ENCODE measurements around the gene ROR1. TPM values are rescaled to one million over a fixed set of nuclear protein-coding genes. Genes with fewer than 3 reads are reported as not detected.

ROR1 gene
- total and polyA plus RNA-seq, 2 of the 13 experiments (the other 11 are each of a cell fraction or from before 2014, with no cell fraction given), result 0.58 to 2.3 TPM

DNA sequence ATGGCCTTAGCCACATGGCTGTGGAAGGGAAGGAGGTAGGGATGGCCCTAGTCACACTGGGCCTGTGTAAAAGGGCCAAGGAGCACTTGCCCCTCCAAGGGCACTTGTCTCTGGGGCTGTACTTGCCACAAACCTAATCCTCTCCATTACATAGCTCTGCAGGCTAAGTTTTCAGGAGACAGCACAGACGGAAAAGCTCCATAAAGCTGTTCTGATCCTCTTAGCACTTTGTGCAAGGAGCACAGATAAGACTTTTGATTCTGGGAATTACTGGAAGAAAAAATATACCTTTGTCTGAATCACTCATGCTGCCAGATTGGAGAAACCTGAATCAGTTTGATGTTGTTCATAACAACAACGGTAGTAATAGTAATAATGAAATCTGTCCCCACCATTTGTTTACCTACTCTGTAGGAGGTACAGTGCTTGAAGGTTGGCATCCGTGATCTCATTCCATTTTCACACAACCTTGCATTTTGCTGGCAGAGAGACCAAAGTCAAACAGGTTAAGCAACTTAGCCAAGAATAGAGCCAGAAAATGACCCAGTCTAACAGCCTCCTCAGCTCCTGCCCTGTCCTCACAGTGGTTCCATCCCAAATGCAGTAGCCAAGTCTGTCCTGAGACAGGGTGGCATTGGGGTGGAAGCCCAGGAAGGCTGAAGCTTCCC is 207.1 kb downstream of the ROR1 start:
- FAIRE-seq (no peak), DNase-seq (ENCODE audit: low spot score) (no peak), ATAC-seq (no peak)
- no peak overlapping the region for H3K4me2 ChIP-seq (ENCODE audit: low read depth, low read length)
- no peaks in the 10 kb centered on the region for H3K79me2 ChIP-seq (ENCODE audit: insufficient read depth, low read length)
- POLR2A ChIA-PET, result no interaction called here
- H3K27ac ChIP-seq (ENCODE audit: extremely low read length, insufficient read depth, low read length), result no peak overlapping the region
- H3K36me3 ChIP-seq (replicated peaks in 1 of 2; ENCODE audit: control insufficient read depth in 1 of 2, insufficient read depth in 2 of 2, low read length in 2 of 2), result no peaks in the 10 kb centered on the region
- BruUV-seq (replicated peaks), result no TSS peak
- in situ Hi-C loops (cut with HindIII; ENCODE audit: extremely low pct_ligation_motif_present, low pct_unique_long_range_greater_than_20kb), result no loop called here
- intact Hi-C loops (cut with micrococcal nuclease; ENCODE audit: unreplicated experiment), result no loop called here
- H2AFZ ChIP-seq (ENCODE audit: low read length), result no peak overlapping the region
- no peak overlapping the region for H3K9ac ChIP-seq (ENCODE audit: insufficient read depth, low read depth, low read length)
- no peaks in the 10 kb centered on the region for H4K20me1 ChIP-seq (ENCODE audit: insufficient read depth, low read length)
- no peaks in the 10 kb centered on the region for H3K4me1 ChIP-seq (ENCODE audit: insufficient read depth, low read length)
- no peak overlapping the region for H3K4me3 ChIP-seq (replicated peaks in 1 of 3; ENCODE audit: insufficient read depth in 1 of 3, low read depth in 2 of 3, low read length in 3 of 3)
- H3K27me3 ChIP-seq (ENCODE audit: control insufficient read depth in 1 of 2, insufficient read depth in 2 of 2, low read length in 2 of 2), result no peaks in the 10 kb centered on the region
- WGBS (ENCODE audit: low lambda C conversion rate), result 40% methylated on average over 3 of the region's 3 CpGs
- no peaks in the 10 kb centered on the region for H3K9me3 ChIP-seq (ENCODE audit: low read length)
- CTCF ChIA-PET (ENCODE audit: low intra/inter-chr PET ratio, low total read pairs), result no interaction called here
- TF ChIP-seq SOX13 (IDR thresholded peaks at IDR 0.05) (no peak), SOX13 (CRISPR knock-in tag; conservative IDR thresholded peaks at IDR 0.05 in 1 of 2, IDR thresholded peaks at IDR 0.05 in 1 of 2) (no peak), ZBTB14 (CRISPR knock-in tag; IDR thresholded peaks at IDR 0.05) (no peak), RBM22 (optimal IDR thresholded peaks at IDR 0.05; ENCODE audit: low read length) (no peak), CEBPG (CRISPR knock-in tag; IDR thresholded peaks at IDR 0.05) (no peak), HNRNPL (IDR thresholded peaks at IDR 0.05; ENCODE audit: low read depth, low read length) (no peak)

DNA sequence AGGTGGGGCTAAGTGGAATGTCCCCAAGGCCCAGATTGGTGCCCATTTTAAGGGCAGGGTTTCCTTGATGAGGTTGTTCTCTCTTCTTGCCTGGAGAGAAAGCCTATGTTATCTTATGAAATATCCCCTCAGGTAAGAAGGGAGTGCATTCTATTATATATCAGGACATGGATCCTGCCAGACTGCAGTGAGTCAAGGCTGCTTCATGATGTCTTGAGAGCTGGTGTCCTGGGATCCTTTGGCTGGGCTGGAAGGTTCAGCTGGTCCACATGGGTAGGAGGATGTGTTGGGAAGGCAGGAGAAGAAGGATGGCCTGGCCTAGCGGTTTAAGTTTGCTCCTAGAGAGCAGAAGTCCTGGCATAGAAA is 207.6 kb downstream of the ROR1 start:
- no peak overlapping the region for H3K27ac ChIP-seq (ENCODE audit: extremely low read length, insufficient read depth, low read length)

More for the DNA sequence above, 207.6 kb downstream of the ROR1 start:
- no peaks in the 10 kb centered on the region for H3K4me1 ChIP-seq (ENCODE audit: insufficient read depth, low read length)
- ATAC-seq, result no peak
- no peaks in the 10 kb centered on the region for H3K79me2 ChIP-seq (ENCODE audit: insufficient read depth, low read length)
- FAIRE-seq, result no peak
- no peak overlapping the region for H3K9ac ChIP-seq (ENCODE audit: insufficient read depth, low read depth, low read length)
- no peaks in the 10 kb centered on the region for H3K9me3 ChIP-seq (ENCODE audit: low read length)
- POLR2A ChIA-PET, result no interaction called here
- no peaks in the 10 kb centered on the region for H3K27me3 ChIP-seq (ENCODE audit: control insufficient read depth in 1 of 2, insufficient read depth in 2 of 2, low read length in 2 of 2)
- H4K20me1 ChIP-seq (ENCODE audit: insufficient read depth, low read length), result no peaks in the 10 kb centered on the region
- no peak overlapping the region for H3K4me3 ChIP-seq (replicated peaks in 1 of 3; ENCODE audit: insufficient read depth in 1 of 3, low read depth in 2 of 3, low read length in 3 of 3)
- intact Hi-C loops (cut with micrococcal nuclease; ENCODE audit: unreplicated experiment), result no loop called here
- H3K36me3 ChIP-seq (replicated peaks in 1 of 2; ENCODE audit: control insufficient read depth in 1 of 2, insufficient read depth in 2 of 2, low read length in 2 of 2), result no peaks in the 10 kb centered on the region
- TF ChIP-seq NR2F1 (CRISPR knock-in tag; IDR thresholded peaks at IDR 0.05), result no peak
- WGBS (ENCODE audit: low lambda C conversion rate), result 36% methylated on average over 1 of the region's 1 CpG
- no peak overlapping the region for H3K4me2 ChIP-seq (ENCODE audit: low read depth, low read length)
- CTCF ChIA-PET (ENCODE audit: low intra/inter-chr PET ratio, low total read pairs), result no interaction called here
- no TSS peak for BruUV-seq (replicated peaks)
- no peak for DNase-seq (ENCODE audit: low spot score)
- in situ Hi-C loops (cut with HindIII; ENCODE audit: extremely low pct_ligation_motif_present, low pct_unique_long_range_greater_than_20kb), result no loop called here
- no peak overlapping the region for H2AFZ ChIP-seq (ENCODE audit: low read length)

Measured in HepG2 (cell line).